HT-29 (cell line): Measurements from ENCODE around the gene GUCY2C. TPM values are rescaled to one million over a fixed set of nuclear protein-coding genes. Genes with fewer than 3 reads are reported as not detected.
A peak's percentile ranks its signal among the peaks of the same experiment; 100 is the strongest.

Experiments used
- DNase-seq: peaks from one replicate; pipeline ENCODE4 v3.0.0-alpha.2; 2015; ENCODE audit warnings: low spot score
- total RNA-seq: library from RNA; depleted of rRNA; stranded (reverse); fragments of >200 nt; shearing (Covaris generic); gene quantifications from 2 replicates; pipeline ENCODE4 v1.2.3, GENCODE V29; 2014; rRNA removed

The GUCY2C gene
- total RNA-seq, 1 experiment from 2014 or later: not detected

- peak; percentile 31 for DNase-seq
These were observed 124.0 kb downstream of the GUCY2C start for GRCh38 chr12:14572401-14572800.

DNA sequence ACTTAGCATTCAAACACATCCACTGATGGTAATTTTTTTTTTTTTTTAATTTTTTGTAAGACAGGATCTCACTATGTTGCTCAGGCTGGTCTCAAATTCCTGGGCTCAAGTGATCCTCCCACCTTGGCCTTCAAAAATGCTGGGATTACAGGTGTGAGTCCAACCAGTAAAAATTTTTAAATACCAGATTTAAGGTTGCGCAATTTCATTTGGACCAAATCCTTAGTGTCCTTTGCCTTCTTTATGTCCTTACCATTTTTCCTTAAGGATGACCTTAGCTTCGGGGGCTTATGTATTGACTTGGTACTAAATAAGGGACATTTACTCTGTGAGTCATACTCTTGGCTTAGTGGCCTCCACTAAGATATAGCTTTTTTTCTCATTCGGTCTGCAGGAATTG is 124.6 kb downstream of the GUCY2C start:
- no peak for DNase-seq

DNA sequence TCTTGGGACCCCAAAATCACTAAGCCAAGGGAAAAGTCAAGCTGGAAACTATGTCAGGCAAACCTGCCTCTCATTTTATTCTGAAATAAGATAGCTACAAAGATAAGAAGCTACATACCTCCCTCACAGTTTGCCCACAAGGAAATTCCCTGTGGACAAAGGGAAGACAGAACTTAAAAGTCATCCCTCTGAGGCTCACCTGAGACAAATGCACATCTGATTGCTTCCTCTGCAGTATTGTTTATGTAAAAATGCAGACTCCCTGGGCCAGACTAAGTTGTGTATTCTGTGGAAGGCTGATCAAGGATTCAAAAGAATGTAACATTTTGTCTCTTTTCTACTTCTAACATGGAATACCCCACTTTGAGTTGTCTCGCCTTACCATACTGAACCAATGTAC is 126.2 kb downstream of the GUCY2C start:
- DNase-seq: no peak

- DNase-seq: peak; percentile 29
These were observed 128.8 kb downstream of the GUCY2C start, which contains the start of gene PLBD1 for GRCh38 chr12:14567351-14568162. Gene PLBD1, minus strand, starts transcription at chr12:14567883. Its CDS starts 187 bp downstream, at chr12:14567696.

GRCh38 chr12:14564336-14564959 is 132.0 kb downstream of the GUCY2C start:
- no peak for DNase-seq

DNA sequence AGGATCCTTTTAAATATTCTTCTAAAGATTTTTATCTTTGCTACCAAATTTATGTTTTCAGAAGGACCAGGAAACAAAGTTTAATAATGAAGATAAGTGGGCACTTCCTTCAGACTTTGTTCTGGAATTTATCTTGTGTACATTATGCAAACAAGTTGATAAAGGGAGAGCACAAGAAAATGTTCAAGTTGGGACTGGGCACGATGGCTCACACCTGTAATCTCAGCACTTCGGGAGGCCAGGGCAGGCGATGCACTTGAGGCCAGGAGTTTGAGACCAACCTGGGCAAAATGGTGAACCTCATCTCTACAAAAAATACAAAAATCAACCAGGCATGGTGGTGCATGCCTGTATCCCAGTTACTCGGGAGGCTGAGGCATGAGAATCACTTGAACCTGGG is 133.4 kb downstream of the GUCY2C start:
- DNase-seq: no peak

Other genes starting within 250 kb of the GUCY2C start
- gene PLBD1, start 128.7 kb downstream of the GUCY2C start, total RNA-seq: 6.1 and 6.9 TPM in 2 replicates
- gene WBP11, start 106.9 kb upstream of the GUCY2C start, total RNA-seq: 18.0 and 28.8 TPM in 2 replicates
- gene C12orf60, start 107.1 kb upstream of the GUCY2C start, total RNA-seq: 0.89 and 0.99 TPM in 2 replicates
- not detected in 2 replicates for gene SMCO3, start 117.6 kb upstream of the GUCY2C start, total RNA-seq
- not detected in 2 replicates for gene ART4, start 146.9 kb upstream of the GUCY2C start, total RNA-seq
- gene MGP, start 189.3 kb upstream of the GUCY2C start, total RNA-seq: 0.21 and 0.64 TPM in 2 replicates
- gene ERP27, start 241.9 kb upstream of the GUCY2C start, total RNA-seq: 0.28 and 0.37 TPM in 2 replicates